Measurements from ENCODE around the gene MN1.
"Not testable (repeated sequence)": the region's sequence is repeated elsewhere in the genome, so short reads cannot be mapped to it uniquely, and the experiment has no call there.

Gene MN1

DNA sequence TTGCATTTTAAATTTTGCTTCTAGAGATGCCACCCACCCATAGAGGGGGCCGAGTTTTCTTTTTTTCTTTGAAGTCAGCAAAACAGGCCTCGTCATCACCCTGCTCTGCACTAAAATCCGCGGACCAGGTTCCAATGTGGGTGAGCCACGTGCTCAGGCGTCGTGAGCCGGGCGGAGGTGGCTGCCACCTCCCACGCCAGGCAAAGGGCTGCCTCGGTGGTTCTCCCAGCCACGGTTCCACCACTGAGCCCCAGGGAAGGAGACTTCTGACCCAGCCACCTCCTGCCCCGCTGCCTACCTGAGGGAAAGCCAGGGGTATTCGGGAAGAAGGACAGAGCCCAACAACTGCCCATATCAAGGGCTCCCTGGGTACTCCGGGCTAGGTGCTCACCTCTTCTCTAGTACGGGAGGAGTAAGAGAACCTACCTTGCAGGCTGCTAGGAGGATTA lies 45.3 kb downstream of the MN1 start:
- no peak for DNase-seq

DNA sequence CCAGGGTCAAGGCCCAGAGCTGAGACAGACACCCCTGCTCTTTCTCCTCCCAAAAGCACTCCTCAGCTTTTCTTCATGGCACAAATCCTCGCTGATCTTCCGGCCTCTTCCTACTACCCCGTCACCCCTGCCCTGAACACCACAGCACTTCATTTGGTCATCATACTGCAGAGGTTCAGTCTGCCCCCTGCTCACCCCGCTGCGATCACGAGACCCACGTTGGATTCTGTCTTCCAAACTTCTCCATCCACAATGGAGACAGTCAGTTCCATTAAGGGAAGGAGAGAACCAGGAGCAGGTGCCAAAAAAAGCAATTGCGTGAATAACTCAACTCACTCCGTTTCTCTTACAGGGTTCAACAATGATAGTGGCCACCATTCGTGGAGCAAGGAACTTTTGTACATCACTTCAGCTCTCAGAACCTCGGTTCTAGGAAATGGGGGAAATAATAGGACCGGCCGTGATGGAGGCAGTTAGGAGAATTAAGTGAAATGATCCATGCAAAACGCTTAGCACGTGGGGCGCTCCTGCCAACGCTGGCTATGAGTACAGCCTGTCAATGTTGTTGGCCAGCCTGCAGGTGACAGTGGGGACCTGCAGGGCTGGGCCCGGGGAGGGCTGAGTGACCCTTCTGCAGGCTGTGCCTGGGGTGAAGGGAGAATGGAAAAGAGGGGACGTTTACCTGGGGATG lies 45.9 kb downstream of the MN1 start:
- DNase-seq: no peak

DNA sequence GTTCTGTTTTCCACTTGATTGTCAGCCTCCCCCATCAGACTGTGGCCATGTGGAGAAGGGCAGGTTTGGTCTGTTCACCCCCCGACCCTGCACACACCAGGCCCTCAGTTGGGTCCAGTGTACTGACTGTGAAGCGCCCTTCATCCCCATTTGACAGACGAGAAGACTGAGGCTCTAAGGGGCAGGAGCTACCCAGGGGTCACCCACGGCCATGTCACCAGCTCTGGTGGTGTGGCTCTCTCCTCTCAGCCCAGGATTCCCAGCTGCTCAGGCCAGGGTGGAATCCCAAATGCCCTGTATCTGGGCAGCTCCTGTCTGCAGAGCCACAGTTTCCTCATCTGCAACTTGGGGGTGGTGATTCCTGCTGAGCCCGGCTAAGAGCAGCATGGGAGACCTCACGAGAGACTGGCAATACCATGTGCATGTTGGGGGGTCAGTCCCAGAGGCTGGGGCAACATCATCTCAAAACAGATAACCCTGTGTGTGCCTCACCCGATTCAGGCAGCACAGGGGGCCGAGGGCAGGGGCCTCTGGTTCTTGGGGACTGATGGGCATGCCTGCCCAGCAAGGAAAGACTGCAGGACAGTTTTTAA lies 46.6 kb downstream of the MN1 start:
- DNase-seq: no peak

DNA sequence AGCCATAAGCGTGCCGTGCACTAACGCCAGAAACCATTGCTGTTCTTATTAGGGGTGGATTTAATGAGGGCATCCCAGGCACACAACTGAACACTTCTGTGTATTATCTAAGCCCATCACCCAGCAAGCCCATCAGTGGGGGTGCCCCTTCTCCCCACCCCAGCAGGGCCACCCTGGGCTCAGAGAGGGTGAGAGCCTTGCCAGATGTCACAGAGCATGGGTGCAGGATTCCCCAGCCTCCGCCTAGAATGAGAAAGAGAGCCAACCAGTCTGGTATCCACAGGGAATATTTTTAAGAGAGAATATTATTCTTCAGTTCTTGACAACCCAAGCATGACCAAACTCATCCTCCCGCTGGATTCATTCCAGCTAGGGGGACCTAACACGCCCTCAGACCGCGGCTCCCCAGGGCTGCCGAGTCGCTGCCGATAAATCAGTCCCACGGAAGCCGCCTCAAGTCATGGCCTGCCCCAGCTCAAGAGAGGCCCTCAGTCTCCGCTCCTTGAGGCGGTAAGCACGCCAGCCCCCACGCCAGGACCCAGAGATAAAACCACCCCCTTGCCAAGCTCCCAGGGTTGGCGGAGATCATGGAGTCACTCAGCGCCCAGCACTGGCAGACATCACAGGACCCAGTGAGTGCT lies 47.2 kb downstream of the MN1 start:
- DNase-seq: no peak

- no peak for DNase-seq
These were observed 48.8 kb downstream of the MN1 start for GRCh38 chr22:27752771-27753170.

DNA sequence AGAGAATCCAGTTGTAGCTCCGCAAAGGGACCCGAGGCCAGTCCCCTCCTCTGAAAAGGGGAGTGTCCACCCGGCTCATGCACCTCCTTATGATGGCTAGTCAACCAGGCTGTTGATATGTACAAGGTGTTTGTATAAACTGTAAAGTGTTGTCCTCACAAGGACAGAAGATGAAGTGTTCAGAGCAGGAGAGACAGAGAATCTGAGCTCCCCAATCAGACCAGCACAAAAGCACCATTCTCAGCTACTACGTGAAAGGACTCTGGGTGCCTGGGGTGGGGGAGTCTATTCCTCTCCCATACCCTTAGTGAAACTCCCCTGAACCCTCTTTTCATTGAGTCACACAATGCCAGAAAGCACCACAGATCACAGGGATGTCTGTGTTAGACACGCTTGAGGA lies 49.4 kb downstream of the MN1 start:
- no peak for DNase-seq

DNA sequence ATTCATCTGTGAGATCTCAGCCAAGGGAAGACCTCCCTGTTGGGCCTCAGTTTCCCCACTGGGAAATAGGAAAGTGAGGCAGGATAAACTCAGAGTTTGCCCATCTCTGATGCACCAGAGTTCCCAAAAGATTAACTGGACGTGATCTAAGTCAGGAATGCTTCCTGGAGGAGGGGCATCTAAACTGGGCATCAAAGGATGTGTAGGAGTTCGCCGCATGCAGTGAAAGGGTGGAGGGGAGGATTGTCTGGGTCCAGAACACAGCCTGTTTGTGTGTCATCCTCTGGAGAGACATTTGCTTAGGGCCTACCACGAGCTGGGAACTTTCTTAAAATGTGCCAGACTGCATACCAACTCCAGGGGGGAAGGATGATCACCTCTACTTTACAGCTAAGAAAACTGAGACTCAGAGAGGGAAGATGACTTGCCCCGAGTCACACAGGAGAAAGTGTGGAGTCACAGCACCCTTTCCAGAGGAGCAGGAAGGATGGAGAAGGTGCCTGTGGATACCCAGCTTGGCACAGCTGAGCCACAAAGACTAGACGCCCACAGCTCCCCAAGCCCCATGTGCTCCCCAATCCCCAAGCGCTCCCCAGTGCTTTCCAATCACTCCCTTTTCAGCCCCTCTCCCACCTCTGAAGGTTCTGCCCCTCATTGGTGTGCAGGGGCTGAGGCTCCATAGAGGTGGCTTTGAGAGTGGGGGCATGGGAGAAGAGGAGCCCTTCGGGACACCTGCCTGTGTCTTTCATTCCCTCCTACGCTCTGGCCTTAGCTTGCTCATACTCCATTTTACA lies 50.1 kb downstream of the MN1 start:
- no peak for DNase-seq

GRCh38 chr22:27750584-27751265 lies 50.8 kb downstream of the MN1 start:
- DNase-seq: no peak

DNA sequence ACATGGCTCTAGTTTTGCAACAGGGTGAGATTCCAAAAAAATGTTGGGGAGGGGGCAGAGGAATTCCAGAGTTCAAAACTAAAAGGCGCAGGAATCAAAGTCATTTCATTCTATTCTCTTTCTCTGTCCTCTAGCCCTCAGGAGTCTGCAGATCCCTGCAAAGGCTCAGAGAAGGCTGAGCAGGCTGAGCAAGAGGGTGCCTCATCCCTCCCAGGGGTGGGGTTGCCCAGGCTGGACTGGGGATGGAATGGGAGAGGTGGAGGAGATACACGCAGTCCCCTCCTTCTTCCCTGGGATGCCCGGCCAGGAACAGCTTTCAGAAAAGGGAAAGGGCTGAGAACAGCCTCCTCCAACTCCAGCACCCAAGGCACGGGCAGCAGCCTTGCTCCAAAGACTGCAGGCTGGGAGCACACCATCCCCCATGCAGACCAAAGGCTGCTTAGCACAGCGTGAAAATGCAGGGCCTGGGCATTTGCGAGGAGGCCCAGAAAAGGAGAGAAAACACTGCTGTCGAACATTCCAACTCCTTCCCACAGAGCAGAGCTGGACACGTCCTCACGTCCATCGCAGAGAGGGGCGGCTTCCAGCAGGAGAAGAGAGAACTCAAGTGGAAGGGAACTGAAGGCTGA lies 51.8 kb downstream of the MN1 start:
- no peak for DNase-seq

GRCh38 chr22:27748751-27749191 lies 52.8 kb downstream of the MN1 start:
- DNase-seq: peak; percentile 96

- peak; percentile 87 for DNase-seq
These were observed 53.2 kb downstream of the MN1 start for GRCh38 chr22:27748349-27748748.

DNA sequence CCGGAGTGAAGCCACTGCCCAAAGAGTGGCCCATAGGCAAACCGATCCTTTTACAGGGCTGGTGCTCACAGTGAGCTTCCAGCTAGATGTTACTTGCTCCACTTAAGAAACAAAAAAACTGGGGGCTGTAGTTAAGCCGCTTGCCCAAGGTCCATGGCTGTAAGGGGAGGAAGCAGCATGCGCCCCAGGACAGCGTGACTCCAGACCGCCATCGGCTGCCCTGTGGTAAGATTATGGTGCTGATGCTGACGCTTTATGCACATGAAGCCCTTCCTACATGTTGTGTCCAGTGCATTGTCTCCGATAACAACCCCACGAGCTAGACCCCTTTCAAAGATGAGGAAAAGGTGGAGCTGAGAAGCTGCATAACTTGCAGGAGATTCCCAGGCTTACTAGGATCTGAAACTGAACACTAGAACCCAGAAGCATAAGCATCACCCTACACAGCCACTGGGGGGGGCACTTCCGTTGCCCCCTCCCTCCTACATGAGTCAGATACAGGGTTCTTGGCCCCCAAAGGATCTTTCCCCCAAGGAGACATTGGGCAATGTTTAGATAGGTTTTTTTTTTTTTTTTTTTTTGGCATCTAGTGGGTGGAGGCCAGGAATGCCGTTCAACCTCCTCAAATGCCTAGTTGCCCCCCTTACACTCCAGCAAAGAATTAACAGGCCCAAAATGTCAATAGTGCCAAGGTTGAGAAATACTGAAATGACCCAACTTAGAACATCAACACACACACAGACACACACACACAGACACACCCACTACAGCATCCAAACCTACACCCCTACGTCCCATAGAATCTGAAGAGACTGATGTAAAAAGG lies 53.9 kb downstream of the MN1 start:
- DNase-seq: peak; percentile 82

DNA sequence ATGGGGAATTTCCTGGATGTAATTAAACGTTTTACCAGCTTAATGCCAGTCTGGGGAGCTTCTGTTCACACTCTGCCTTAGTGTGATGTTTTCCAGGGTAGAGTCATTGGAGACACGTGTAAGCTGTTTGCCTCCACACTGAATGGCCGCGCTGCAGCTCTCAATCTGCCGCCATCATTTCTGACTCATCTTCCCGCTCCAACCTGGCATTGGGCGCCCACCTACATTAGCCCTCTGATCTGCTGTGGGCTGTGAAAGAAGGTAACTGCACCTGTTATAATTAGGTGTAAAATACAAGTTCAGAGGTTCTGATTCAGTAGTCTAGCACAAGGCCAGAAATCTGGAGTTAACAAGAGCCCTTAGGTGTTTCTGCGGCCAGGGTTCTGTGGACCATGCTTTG lies 54.6 kb downstream of the MN1 start:
- no peak for DNase-seq

GRCh38 chr22:27745809-27746208 lies 55.7 kb downstream of the MN1 start:
- DNase-seq: no peak

- DNase-seq: no peak
These were observed 56.4 kb downstream of the MN1 start for GRCh38 chr22:27745154-27745553.

DNA sequence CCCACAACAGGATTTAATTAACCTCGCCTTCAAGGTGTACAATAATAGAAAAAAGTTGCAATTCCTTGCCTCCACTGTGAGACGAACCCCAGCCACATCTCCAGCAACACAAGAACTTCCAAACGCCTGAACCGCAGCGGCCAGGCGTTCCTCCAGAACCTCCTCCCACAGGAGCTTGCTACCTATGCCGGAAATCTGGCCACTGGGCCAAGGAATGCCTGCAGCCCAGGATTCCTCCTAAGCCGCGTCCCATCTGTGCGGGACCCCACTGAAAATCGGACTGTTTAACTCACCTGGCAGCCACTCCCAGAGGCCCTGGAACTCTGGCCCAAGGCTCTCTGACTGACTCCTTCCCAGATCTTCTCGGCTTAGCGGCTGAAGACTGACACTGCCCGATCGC lies 57.5 kb downstream of the MN1 start:
- not testable (repeated sequence) for DNase-seq

DNA sequence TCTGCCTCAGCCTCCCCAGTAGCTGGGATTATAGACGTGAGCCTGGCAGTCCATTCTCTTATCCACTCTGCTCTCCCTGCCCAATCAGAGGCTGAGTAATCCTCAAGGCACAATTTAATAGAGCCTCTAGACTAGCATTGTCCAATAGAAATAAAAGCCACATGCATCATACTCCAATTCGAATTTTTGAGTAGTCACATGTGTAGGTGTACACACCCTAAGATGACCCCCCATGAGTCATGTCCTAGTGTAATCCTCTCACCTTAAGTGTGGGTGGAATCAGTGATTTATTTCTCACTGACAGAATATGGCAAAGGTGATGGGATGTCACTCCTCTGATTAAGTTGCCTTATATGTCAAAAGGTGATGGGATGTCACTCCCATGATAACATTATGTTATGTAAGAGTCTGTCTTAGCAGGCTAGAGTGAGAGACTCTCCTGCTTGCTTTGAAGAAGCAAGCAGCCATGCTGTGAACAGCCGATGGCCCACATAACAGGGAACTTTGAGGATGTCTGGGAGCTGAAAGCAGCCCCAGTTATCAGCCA lies 61.3 kb downstream of the MN1 start:
- no peak for DNase-seq

DNA sequence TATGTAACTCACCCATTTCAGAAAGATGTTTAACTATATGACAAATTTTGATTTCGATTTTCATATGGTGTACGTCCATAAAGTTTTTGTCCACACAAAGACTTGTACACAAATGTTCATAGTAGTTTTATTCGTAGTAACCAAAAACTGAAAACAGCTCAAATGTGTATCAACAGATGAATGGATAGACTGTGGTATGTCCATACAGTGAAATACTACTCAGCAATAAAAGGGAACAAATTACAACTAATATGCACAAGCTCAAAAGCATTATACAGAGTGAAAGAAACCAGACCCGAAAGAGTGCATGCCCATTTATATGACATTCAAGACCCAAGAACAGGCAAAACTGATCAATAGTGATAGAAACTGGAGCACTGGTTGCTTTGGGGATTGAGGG lies 64.0 kb downstream of the MN1 start:
- DNase-seq: no peak

- no peak for DNase-seq
These were observed 67.5 kb downstream of the MN1 start for GRCh38 chr22:27734066-27734465.

DNA sequence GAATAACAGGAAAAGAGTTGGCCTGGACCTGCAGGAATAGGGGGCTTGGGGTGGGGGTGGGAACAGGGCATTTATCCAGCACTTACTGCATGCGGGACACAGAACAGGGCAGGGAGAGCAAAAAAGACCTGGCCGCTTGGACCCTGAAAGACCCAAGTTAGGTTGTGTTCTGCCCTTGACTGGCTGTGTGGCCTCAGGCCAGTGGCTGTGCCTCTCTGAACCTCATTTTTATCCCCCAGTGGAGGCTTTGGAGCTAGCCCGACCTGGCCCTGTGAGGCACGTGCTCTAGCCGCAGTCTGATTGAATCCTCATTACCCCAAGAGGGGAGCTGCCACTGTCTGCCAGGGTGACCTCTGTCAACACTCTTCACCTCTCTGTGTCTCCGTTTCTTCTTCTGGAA lies 68.7 kb downstream of the MN1 start:
- no peak for DNase-seq

DNA sequence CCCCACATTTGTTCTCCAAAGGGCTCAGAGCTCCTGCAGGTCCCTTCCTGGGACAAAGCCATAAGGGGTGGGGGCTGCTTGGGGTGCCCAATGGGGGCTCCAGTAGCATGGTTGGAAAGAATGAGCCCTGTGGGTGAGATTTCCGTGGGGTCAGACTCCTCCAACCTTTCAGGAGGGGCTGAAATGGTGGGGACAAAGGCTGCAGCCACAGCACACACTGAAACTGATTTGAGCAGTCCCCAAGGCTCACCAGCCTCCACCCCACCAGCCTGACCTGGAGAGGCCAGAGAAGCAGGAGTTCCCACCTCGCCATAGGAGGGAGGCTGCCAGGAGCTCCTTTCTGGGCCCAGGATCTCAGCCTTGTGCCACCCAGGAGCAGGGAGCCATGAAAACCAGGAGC lies 69.2 kb downstream of the MN1 start:
- DNase-seq: no peak
